GDM1 (cell line): ENCODE data around the gene ZNF148.
A peak's percentile ranks its signal among the peaks of the same experiment; 100 is the strongest.

ENCODE experiments used
- DNase-seq: peaks from one replicate; lab custom pipeline; 2025; lab: John Stamatoyannopoulos, UW

Gene ZNF148

GRCh38 chr3:125332504-125332903, 42.6 kb downstream of the ZNF148 start:
- DNase-seq: no peak

- no peak for DNase-seq
These were observed 43.9 kb downstream of the ZNF148 start for GRCh38 chr3:125331243-125331642.

GRCh38 chr3:125326957-125327356, 48.2 kb downstream of the ZNF148 start:
- no peak for DNase-seq

GRCh38 chr3:125325746-125326145, 49.4 kb downstream of the ZNF148 start:
- DNase-seq: no peak

GRCh38 chr3:125324341-125324740, 50.8 kb downstream of the ZNF148 start:
- DNase-seq: no peak

GRCh38 chr3:125322917-125323316, 52.2 kb downstream of the ZNF148 start:
- DNase-seq: no peak

- no peak for DNase-seq
These were observed 53.0 kb downstream of the ZNF148 start for GRCh38 chr3:125322166-125322565.

GRCh38 chr3:125319765-125320164, 55.4 kb downstream of the ZNF148 start:
- DNase-seq: no peak

GRCh38 chr3:125318871-125319270, 56.3 kb downstream of the ZNF148 start:
- no peak for DNase-seq

GRCh38 chr3:125318167-125318865, 56.8 kb downstream of the ZNF148 start:
- no peak for DNase-seq

GRCh38 chr3:125317761-125318160, 57.4 kb downstream of the ZNF148 start:
- no peak for DNase-seq

GRCh38 chr3:125316949-125317348, 58.2 kb downstream of the ZNF148 start:
- no peak for DNase-seq

- DNase-seq: no peak
These were observed 58.9 kb downstream of the ZNF148 start for GRCh38 chr3:125316246-125316645.

GRCh38 chr3:125313060-125313635, 62.0 kb downstream of the ZNF148 start:
- DNase-seq: no peak

- DNase-seq: peak; percentile 44
These were observed 64.5 kb downstream of the ZNF148 start for GRCh38 chr3:125310623-125311081.

- no peak for DNase-seq
These were observed 65.6 kb downstream of the ZNF148 start for GRCh38 chr3:125309476-125309875.

- no peak for DNase-seq
These were observed 68.5 kb downstream of the ZNF148 start for GRCh38 chr3:125306620-125307019.

- no peak for DNase-seq
These were observed 72.2 kb downstream of the ZNF148 start for GRCh38 chr3:125302932-125303331.

GRCh38 chr3:125300416-125300815, 74.7 kb downstream of the ZNF148 start:
- no peak for DNase-seq

- DNase-seq: no peak
These were observed 80.7 kb downstream of the ZNF148 start for GRCh38 chr3:125294411-125294810.

GRCh38 chr3:125292015-125292414, 83.1 kb downstream of the ZNF148 start:
- no peak for DNase-seq

- no peak for DNase-seq
These were observed 85.6 kb downstream of the ZNF148 start for GRCh38 chr3:125289429-125289981.

GRCh38 chr3:125287248-125287647, 87.9 kb downstream of the ZNF148 start:
- no peak for DNase-seq

- DNase-seq: no peak
These were observed 93.7 kb downstream of the ZNF148 start for GRCh38 chr3:125281381-125281780.
